ENCODE data around the gene DISC1.

GRCh38 chr1:231714440-231714839 is 87.8 kb downstream of the DISC1 start:
- TF ChIP-seq, protein P1, sequence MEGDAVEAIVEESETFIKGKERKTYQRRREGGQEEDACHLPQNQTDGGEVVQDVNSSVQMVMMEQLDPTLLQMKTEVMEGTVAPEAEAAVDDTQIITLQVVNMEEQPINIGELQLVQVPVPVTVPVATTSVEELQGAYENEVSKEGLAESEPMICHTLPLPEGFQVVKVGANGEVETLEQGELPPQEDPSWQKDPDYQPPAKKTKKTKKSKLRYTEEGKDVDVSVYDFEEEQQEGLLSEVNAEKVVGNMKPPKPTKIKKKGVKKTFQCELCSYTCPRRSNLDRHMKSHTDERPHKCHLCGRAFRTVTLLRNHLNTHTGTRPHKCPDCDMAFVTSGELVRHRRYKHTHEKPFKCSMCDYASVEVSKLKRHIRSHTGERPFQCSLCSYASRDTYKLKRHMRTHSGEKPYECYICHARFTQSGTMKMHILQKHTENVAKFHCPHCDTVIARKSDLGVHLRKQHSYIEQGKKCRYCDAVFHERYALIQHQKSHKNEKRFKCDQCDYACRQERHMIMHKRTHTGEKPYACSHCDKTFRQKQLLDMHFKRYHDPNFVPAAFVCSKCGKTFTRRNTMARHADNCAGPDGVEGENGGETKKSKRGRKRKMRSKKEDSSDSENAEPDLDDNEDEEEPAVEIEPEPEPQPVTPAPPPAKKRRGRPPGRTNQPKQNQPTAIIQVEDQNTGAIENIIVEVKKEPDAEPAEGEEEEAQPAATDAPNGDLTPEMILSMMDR (IDR thresholded peaks at IDR 0.05 in 2 of 3, conservative IDR thresholded peaks at IDR 0.05 in 1 of 3; ENCODE audit: borderline replicate concordance in 1 of 3, insufficient read depth in 1 of 3, low read depth in 2 of 3, low read length in 2 of 3): no peak
- TF ChIP-seq SRF (IDR thresholded peaks at IDR 0.05; ENCODE audit: low read depth): no peak
- TF ChIP-seq RAD21 (IDR thresholded peaks at IDR 0.05; ENCODE audit: low read depth): no peak
- TF ChIP-seq EZH2phosphoT487 (IDR thresholded peaks at IDR 0.05; ENCODE audit: borderline replicate concordance): no peak
